ENCODE results near the gene STEAP3. TPM values are rescaled to one million over a fixed set of nuclear protein-coding genes. Genes with fewer than 3 reads are reported as not detected.

The STEAP3 gene
- total RNA-seq, 1 experiment from 2014 or later: 32.3 TPM

DNA sequence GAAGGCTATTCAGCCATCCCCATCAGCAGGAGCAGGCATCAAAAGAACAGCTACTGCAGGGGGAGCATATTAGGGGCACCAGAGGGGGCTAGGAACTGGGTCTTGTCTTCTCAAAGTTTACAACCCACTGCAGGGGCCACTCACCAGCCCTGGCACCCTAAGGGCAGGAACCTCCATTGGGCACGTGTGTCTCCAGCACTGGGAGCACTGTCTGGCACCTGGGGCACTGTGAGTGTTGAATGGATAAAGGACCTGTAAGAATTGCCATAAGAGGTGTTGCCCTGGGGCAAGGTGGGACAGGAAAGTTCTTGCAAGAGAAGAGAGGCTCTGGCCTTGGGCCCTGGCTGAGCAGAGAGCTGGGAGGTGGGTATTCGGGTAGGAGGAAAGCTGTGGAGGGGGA is 1.4 kb upstream of the STEAP3 start:
- H3K79me2 ChIP-seq (ENCODE audit: insufficient read depth, low read length): peaks cover 33% of the 10 kb centered on the region
- ATAC-seq (no peak), DNase-seq (ENCODE audit: low read depth, low spot score) (no peak)
- H3K9ac ChIP-seq (ENCODE audit: low read length): no peak overlapping the region
- H3K4me2 ChIP-seq (ENCODE audit: low read length): no peak overlapping the region
- no peaks in the 10 kb centered on the region for H3K27me3 ChIP-seq (ENCODE audit: insufficient read depth, low read length)
- no peaks in the 10 kb centered on the region for H3K9me2 ChIP-seq (ENCODE audit: insufficient read depth)
- ChIA-PET RAD21 (ENCODE audit: low non-redundant PET in 1 of 2, low total read pairs in 2 of 2, uncharacterized antibody in 2 of 2, unreplicated experiment in 2 of 2) (no interaction called here), CTCF (no interaction called here), POLR2A (no interaction called here)
- H4K20me1 ChIP-seq (ENCODE audit: insufficient read depth): no peaks in the 10 kb centered on the region; the same call in 1 of the 2 replicates
- peaks cover 30 to 38% of the 10 kb centered on the region in 2 experiments; a peak in 3 of 4 replicates for H3K4me1 ChIP-seq (ENCODE audit: control insufficient read depth in 1 of 2, insufficient read depth in 2 of 2, low read length in 2 of 2)
- BruUV-seq (replicated peaks): no TSS peak
- no peak overlapping the region for H2AFZ ChIP-seq (ENCODE audit: low read depth, low read length, poor library complexity, severe bottlenecking)
- no peak overlapping the region for H3K27ac ChIP-seq (ENCODE audit: low read depth, low read length)
- H3K4me3 ChIP-seq (replicated peaks in 1 of 2; ENCODE audit: low read depth in 1 of 2, low read length in 2 of 2): no peak overlapping the region
- no peak for TF ChIP-seq EZH2 (IDR thresholded peaks at IDR 0.05)
- no peaks in the 10 kb centered on the region; a peak in 1 of 4 replicates for H3K36me3 ChIP-seq (ENCODE audit: control insufficient read depth in 1 of 2, insufficient read depth in 2 of 2, low read length in 2 of 2)
- intact Hi-C loops (cut with micrococcal nuclease): no loop called here
- no peaks in the 10 kb centered on the region for H3K9me3 ChIP-seq (ENCODE audit: control insufficient read depth in 1 of 2, insufficient read depth in 1 of 2, low read depth in 1 of 2, low read length in 2 of 2)

DNA sequence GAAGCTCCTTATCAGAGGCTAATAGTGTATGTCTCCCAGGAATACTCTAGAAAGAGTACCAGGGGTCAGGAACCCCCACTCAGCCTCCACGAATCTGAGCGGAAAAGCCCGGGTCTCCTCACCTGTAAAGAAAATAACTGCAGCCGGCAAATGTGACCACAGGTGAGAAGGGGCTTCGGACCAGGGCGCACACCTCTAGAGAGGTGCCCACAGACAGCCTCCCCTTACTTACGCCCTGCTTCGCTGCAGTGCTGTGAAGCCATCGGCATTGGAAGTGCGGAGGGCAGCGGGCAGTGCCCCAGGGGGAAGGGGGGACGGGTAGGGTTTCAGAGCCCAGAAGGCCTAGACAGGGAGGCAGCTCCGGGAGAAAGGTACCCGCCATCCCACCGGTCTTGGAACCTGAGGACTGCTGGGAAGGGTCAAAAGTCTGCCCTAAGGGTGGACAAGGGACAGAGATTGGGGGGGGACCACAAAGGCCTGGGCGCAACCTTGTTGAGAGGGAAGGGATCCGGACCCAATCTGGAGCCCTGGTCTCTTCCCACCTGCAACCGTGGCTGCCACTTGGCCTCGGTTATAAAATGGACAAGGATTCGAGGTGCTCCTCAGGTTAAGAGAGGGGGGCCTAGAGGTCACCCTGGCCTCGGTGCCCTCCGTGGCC is 642 bp upstream of the STEAP3 start:
- DNase-seq (ENCODE audit: low read depth, low spot score) (no peak), ATAC-seq (no peak)
- H3K9me2 ChIP-seq (ENCODE audit: insufficient read depth): no peaks in the 10 kb centered on the region
- CTCF ChIA-PET: no interaction called here
- peak overlapping the region; percentile 86 for H3K9ac ChIP-seq (ENCODE audit: low read length)
- no peak for TF ChIP-seq TCF7L2 (IDR thresholded peaks at IDR 0.05; ENCODE audit: borderline replicate concordance, extremely low read depth, insufficient read depth, insufficient read length)
- TF ChIP-seq POLR2AphosphoS5 (IDR thresholded peaks at IDR 0.05; ENCODE audit: low read depth, low read length): no peak
- TF ChIP-seq SP1 (IDR thresholded peaks at IDR 0.05; ENCODE audit: low read depth): no peak
- TF ChIP-seq ZFX (IDR thresholded peaks at IDR 0.05): no peak
- no peak for TF ChIP-seq CEBPB (IDR thresholded peaks at IDR 0.05; ENCODE audit: low read depth)
- TF ChIP-seq, protein P1, sequence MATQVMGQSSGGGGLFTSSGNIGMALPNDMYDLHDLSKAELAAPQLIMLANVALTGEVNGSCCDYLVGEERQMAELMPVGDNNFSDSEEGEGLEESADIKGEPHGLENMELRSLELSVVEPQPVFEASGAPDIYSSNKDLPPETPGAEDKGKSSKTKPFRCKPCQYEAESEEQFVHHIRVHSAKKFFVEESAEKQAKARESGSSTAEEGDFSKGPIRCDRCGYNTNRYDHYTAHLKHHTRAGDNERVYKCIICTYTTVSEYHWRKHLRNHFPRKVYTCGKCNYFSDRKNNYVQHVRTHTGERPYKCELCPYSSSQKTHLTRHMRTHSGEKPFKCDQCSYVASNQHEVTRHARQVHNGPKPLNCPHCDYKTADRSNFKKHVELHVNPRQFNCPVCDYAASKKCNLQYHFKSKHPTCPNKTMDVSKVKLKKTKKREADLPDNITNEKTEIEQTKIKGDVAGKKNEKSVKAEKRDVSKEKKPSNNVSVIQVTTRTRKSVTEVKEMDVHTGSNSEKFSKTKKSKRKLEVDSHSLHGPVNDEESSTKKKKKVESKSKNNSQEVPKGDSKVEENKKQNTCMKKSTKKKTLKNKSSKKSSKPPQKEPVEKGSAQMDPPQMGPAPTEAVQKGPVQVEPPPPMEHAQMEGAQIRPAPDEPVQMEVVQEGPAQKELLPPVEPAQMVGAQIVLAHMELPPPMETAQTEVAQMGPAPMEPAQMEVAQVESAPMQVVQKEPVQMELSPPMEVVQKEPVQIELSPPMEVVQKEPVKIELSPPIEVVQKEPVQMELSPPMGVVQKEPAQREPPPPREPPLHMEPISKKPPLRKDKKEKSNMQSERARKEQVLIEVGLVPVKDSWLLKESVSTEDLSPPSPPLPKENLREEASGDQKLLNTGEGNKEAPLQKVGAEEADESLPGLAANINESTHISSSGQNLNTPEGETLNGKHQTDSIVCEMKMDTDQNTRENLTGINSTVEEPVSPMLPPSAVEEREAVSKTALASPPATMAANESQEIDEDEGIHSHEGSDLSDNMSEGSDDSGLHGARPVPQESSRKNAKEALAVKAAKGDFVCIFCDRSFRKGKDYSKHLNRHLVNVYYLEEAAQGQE (IDR thresholded peaks at IDR 0.05; ENCODE audit: low read depth): no peak
- TF ChIP-seq JUND (IDR thresholded peaks at IDR 0.05): no peak
- TF ChIP-seq EZH2phosphoT487 (IDR thresholded peaks at IDR 0.05; ENCODE audit: borderline replicate concordance): no peak
- TF ChIP-seq CTCF (IDR thresholded peaks at IDR 0.05 in 2 of 3, conservative IDR thresholded peaks at IDR 0.05 in 1 of 3; ENCODE audit: borderline replicate concordance in 1 of 3, insufficient read depth in 1 of 3, low read depth in 2 of 3, low read length in 2 of 3): no peak
- no peak for TF ChIP-seq EGR1 (IDR thresholded peaks at IDR 0.05; ENCODE audit: low read depth)
- no peaks in the 10 kb centered on the region for H3K9me3 ChIP-seq (ENCODE audit: control insufficient read depth in 1 of 2, insufficient read depth in 1 of 2, low read depth in 1 of 2, low read length in 2 of 2)
- peak overlapping the region; percentile 29 for H2AFZ ChIP-seq (ENCODE audit: low read depth, low read length, poor library complexity, severe bottlenecking)
- peak overlapping the region; percentile 86 to 93 for H3K4me3 ChIP-seq (replicated peaks in 1 of 2; ENCODE audit: low read depth in 1 of 2, low read length in 2 of 2)
- H3K4me2 ChIP-seq (ENCODE audit: low read length): peak overlapping the region; percentile 94
- no peaks in the 10 kb centered on the region; a peak in 1 of 4 replicates for H3K36me3 ChIP-seq (ENCODE audit: control insufficient read depth in 1 of 2, insufficient read depth in 2 of 2, low read length in 2 of 2)
- TSS peak; percentile 83 for BruUV-seq (replicated peaks)
- POLR2A ChIA-PET: interaction anchor here (0.9 to 1.4 kb wide), 2 partner anchors 11 to 144 kb away, joined by 3 to 5 read pairs; no protein-coding TSS in a partner anchor
- peaks cover 24 to 30% of the 10 kb centered on the region in 2 experiments; a peak in 3 of 4 replicates for H3K4me1 ChIP-seq (ENCODE audit: control insufficient read depth in 1 of 2, insufficient read depth in 2 of 2, low read length in 2 of 2)
- H3K27ac ChIP-seq (ENCODE audit: low read depth, low read length): peak overlapping the region; percentile 80; the same call in 1 of the 2 replicates
- RAD21 ChIA-PET (ENCODE audit: low non-redundant PET in 1 of 2, low total read pairs in 2 of 2, uncharacterized antibody in 2 of 2, unreplicated experiment in 2 of 2): no interaction called here
- intact Hi-C loops (cut with micrococcal nuclease): no loop called here
- H3K79me2 ChIP-seq (ENCODE audit: insufficient read depth, low read length): peaks cover 34% of the 10 kb centered on the region
- no peaks in the 10 kb centered on the region; the same call in 1 of the 2 replicates for H4K20me1 ChIP-seq (ENCODE audit: insufficient read depth)
- H3K27me3 ChIP-seq (ENCODE audit: insufficient read depth, low read length): no peaks in the 10 kb centered on the region

Measured in HCT116 (cell line).